HEK293 (cell line): ENCODE results near the gene PHACTR1.

Source experiments
- CTCF ChIA-PET: fragments of 350-600 bp; formaldehyde crosslinking; extraction: SDS; loops from one replicate; lab custom pipeline; 2021; ENCODE audit warnings: antibody characterized with exemption; lab: Yijun Ruan, JAX
- POLR2A ChIA-PET: fragments of 300-600 bp; formaldehyde crosslinking; extraction: SDS; loops from one replicate; lab custom pipeline; 2020; ENCODE audit warnings: antibody characterized with exemption, inconsistent platforms; lab: Yijun Ruan, JAX
- H3K27ac ChIP-seq: fragments of 200-500 bp; sonication (Bioruptor generic); 2 replicates; pipeline ENCODE4 v1.5.1; 2014; ENCODE audit warnings: low read depth, low read length, control low read depth, inconsistent platforms; ENCODE audit errors: extremely low read depth
- H3K36me3 ChIP-seq, 2 experiments: fragments of 200-500 bp in 1 of 2; sonication (Bioruptor generic) in 1 of 2; 1 replicate in 1 of 2; 2 replicates in 1 of 2; pipeline ENCODE4 v1.5.1; 2014 to 2017; ENCODE audit warnings: inconsistent platforms in 2 of 2, low read length in 2 of 2; ENCODE audit not compliant: control insufficient read depth in 2 of 2, insufficient read depth in 1 of 2
- H3K4me1 ChIP-seq: fragments of 200-500 bp; sonication (Bioruptor generic); 2 replicates; pipeline ENCODE4 v1.5.1; 2014; ENCODE audit warnings: mild to moderate bottlenecking, low read length, inconsistent platforms; ENCODE audit not compliant: control insufficient read depth, insufficient read depth
- H3K4me3 ChIP-seq: 2 replicates; pipeline ENCODE4 v1.5.1; 2011; ENCODE audit warnings: low read depth, mild to moderate bottlenecking, control low read depth, low read length, moderate library complexity
- H3K9me3 ChIP-seq: fragments of 200-500 bp; sonication (Bioruptor generic); 2 replicates; pipeline ENCODE4 v1.5.1; 2014; ENCODE audit warnings: low read depth, low read length, inconsistent platforms; ENCODE audit not compliant: control insufficient read depth, insufficient read depth
- HOXD13 ChIP-seq: sonication (generic); formaldehyde crosslinking; IDR thresholded peaks from 2 replicates; pipeline ENCODE4 v1.8.0; 2022; ENCODE audit warnings: missing genetic modification reagents, borderline replicate concordance
- MZF1 ChIP-seq: fragments of 450-650 bp; formaldehyde crosslinking; IDR thresholded peaks from 2 replicates; pipeline ENCODE4 v1.5.1; 2017; ENCODE audit warnings: missing biosample characterization, missing genetic modification characterization, borderline replicate concordance
- WT1 ChIP-seq: fragments of 450-650 bp; formaldehyde crosslinking; IDR thresholded peaks from 2 replicates; pipeline ENCODE4 v1.5.1; 2016; ENCODE audit warnings: missing biosample characterization, missing genetic modification characterization
- ZBTB11 ChIP-seq: fragments of 450-650 bp; formaldehyde crosslinking; conservative IDR thresholded peaks from 2 replicates; pipeline ENCODE4 v1.5.1; 2016; ENCODE audit warnings: low read depth, missing biosample characterization, missing genetic modification characterization
- ZBTB17 ChIP-seq: fragments of 450-650 bp; formaldehyde crosslinking; IDR thresholded peaks from 2 replicates; pipeline ENCODE4 v1.5.1; 2016; ENCODE audit warnings: missing biosample characterization, missing genetic modification characterization
- ZBTB21 ChIP-seq: fragments of 450-650 bp; formaldehyde crosslinking; IDR thresholded peaks from 2 replicates; pipeline ENCODE4 v1.5.1; 2017; ENCODE audit warnings: missing biosample characterization, missing genetic modification characterization
- ZBTB8A ChIP-seq: fragments of 450-650 bp; formaldehyde crosslinking; IDR thresholded peaks from 2 replicates; pipeline ENCODE4 v1.5.1; 2016; ENCODE audit warnings: missing biosample characterization, missing genetic modification characterization
- ZNF202 ChIP-seq: fragments of 450-650 bp; formaldehyde crosslinking; IDR thresholded peaks from 2 replicates; pipeline ENCODE4 v1.5.1; 2016; ENCODE audit warnings: missing biosample characterization, missing genetic modification characterization, borderline replicate concordance
- ZNF391 ChIP-seq: fragments of 450-650 bp; formaldehyde crosslinking; IDR thresholded peaks from 2 replicates; pipeline ENCODE4 v1.5.1; 2016; ENCODE audit warnings: low read depth, missing biosample characterization, missing genetic modification characterization, borderline replicate concordance
- ZNF404 ChIP-seq: fragments of 450-650 bp; formaldehyde crosslinking; IDR thresholded peaks from 2 replicates; pipeline ENCODE4 v1.5.1; 2017; ENCODE audit warnings: missing biosample characterization, missing genetic modification characterization
- ZNF518A ChIP-seq: fragments of 450-650 bp; formaldehyde crosslinking; conservative IDR thresholded peaks from 2 replicates; pipeline ENCODE4 v1.5.1; 2016; ENCODE audit warnings: low read depth, missing biosample characterization, missing genetic modification characterization
- ZNF664 ChIP-seq: fragments of 450-650 bp; formaldehyde crosslinking; IDR thresholded peaks from 2 replicates; pipeline ENCODE4 v1.5.1; 2016; ENCODE audit warnings: missing biosample characterization, missing genetic modification characterization

The PHACTR1 gene

GRCh38 chr6:13203145-13203544 is 486.6 kb downstream of the PHACTR1 start:
- TF ChIP-seq ZNF202 (tag by site-specific recombination) (no peak), ZNF664 (tag by site-specific recombination) (no peak)
- CTCF ChIA-PET: no interaction called here
- Histone ChIP-seq H3K27ac (no peak overlapping the region), H3K4me1 (no peaks in the 10 kb centered on the region), H3K4me3 (no peak overlapping the region), H3K36me3 (no peaks in the 10 kb centered on the region), H3K9me3 (no peaks in the 10 kb centered on the region)
- POLR2A ChIA-PET: no interaction called here

GRCh38 chr6:13205106-13205505 is 488.5 kb downstream of the PHACTR1 start:
- no peaks in the 10 kb centered on the region for H3K36me3 ChIP-seq
- H3K4me1 ChIP-seq: no peaks in the 10 kb centered on the region
- CTCF ChIA-PET: interaction anchor here (1.0 to 1.1 kb wide), 2 partner anchors 10 to 69 kb away, joined by 3 to 5 read pairs; no protein-coding TSS in a partner anchor
- no peaks in the 10 kb centered on the region for H3K9me3 ChIP-seq
- POLR2A ChIA-PET: no interaction called here
- no peak for TF ChIP-seq ZBTB11
- no peak for TF ChIP-seq ZBTB8A (tag by site-specific recombination)
- TF ChIP-seq ZBTB21 (tag by site-specific recombination): no peak
- no peak for TF ChIP-seq ZNF518A
- TF ChIP-seq ZBTB17 (tag by site-specific recombination): no peak
- no peak for TF ChIP-seq ZNF391 (tag by site-specific recombination)
- no peak overlapping the region for H3K27ac ChIP-seq
- no peak overlapping the region for H3K4me3 ChIP-seq

- TF ChIP-seq MZF1 (tag by site-specific recombination) (no peak), HOXD13 (CRISPR knock-in tag) (no peak), WT1 (no peak), ZNF404 (tag by site-specific recombination) (no peak)
- ChIA-PET CTCF (no interaction called here), POLR2A (no interaction called here)
- H3K36me3 ChIP-seq: no peaks in the 10 kb centered on the region
- H3K4me3 ChIP-seq: no peak overlapping the region
- H3K27ac ChIP-seq: no peak overlapping the region
- H3K9me3 ChIP-seq: no peaks in the 10 kb centered on the region
- H3K4me1 ChIP-seq: no peaks in the 10 kb centered on the region
Measured at GRCh38 chr6:13212096-13212495, 495.5 kb downstream of the PHACTR1 start.
